Omental fat pad (tissue), 4 donors: ENCODE results near the gene OR9A4. TPM values are rescaled to one million over a fixed set of nuclear protein-coding genes. Genes with fewer than 3 reads are reported as not detected.

Experiments
- ATAC-seq: fragments of 150-250 bp; one replicate; pipeline ENCODE4 v1.9.1; 2016; ENCODE audit warnings: mild to moderate bottlenecking, moderate library complexity; ENCODE audit not compliant: low FRiP score
- DNase-seq: peaks from one replicate; pipeline ENCODE4 v3.0.0-alpha.2; 2019; ENCODE audit warnings: low spot score
- CTCF ChIP-seq, 3 donors: fragments of 450-650 bp; IDR thresholded peaks; one replicate each; pipeline ENCODE4 v1.5.1; 2016 to 2017; ENCODE audit warnings: antibody characterized with exemption in 3 of 3, mild to moderate bottlenecking in 3 of 3, moderate library complexity in 2 of 3
- total RNA-seq, 4 donors: library from RNA; depleted of rRNA; stranded (reverse); fragments of >200 nt; gene quantifications; one replicate each; pipeline ENCODE4 v1.1.0, GENCODE V29; 2016

Gene OR9A4
- total RNA-seq, 4 donors from 2014 or later = 0.95 TPM; not detected in 3

GRCh38 chr7:141944811-141945210 lies 28.6 kb downstream of the OR9A4 start:
- DNase-seq (no peak), ATAC-seq (no peak)
- no peak for TF ChIP-seq CTCF (IDR thresholded peaks at IDR 0.05)

GRCh38 chr7:141945356-141945755 lies 29.2 kb downstream of the OR9A4 start:
- TF ChIP-seq CTCF (IDR thresholded peaks at IDR 0.05) = no peak
- no peak for ATAC-seq
- no peak for DNase-seq

GRCh38 chr7:141946796-141947195 lies 30.6 kb downstream of the OR9A4 start, which contains the start of gene CLEC5A:
CLEC5A (minus strand) TSS chr7:141946974; CDS start chr7:141946292, 682 bp downstream.
- DNase-seq (no peak), ATAC-seq (no peak)
- no peak for TF ChIP-seq CTCF (IDR thresholded peaks at IDR 0.05)

- TF ChIP-seq CTCF (IDR thresholded peaks at IDR 0.05) = no peak
- no peak for DNase-seq
- no peak for ATAC-seq
Measured at GRCh38 chr7:141949021-141949420, 32.8 kb downstream of the OR9A4 start.

GRCh38 chr7:141949451-141949850 lies 33.3 kb downstream of the OR9A4 start:
- DNase-seq (no peak), ATAC-seq (no peak)
- no peak for TF ChIP-seq CTCF (IDR thresholded peaks at IDR 0.05)

- no peak for ATAC-seq
- TF ChIP-seq CTCF (IDR thresholded peaks at IDR 0.05) = no peak
- DNase-seq = no peak
Measured at GRCh38 chr7:141949911-141950310, 33.7 kb downstream of the OR9A4 start.

GRCh38 chr7:141950806-141951205 lies 34.6 kb downstream of the OR9A4 start:
- TF ChIP-seq CTCF (IDR thresholded peaks at IDR 0.05) = no peak
- no peak for ATAC-seq
- DNase-seq = no peak
